Measurements from ENCODE around the gene SLC36A3.

The SLC36A3 gene

DNA sequence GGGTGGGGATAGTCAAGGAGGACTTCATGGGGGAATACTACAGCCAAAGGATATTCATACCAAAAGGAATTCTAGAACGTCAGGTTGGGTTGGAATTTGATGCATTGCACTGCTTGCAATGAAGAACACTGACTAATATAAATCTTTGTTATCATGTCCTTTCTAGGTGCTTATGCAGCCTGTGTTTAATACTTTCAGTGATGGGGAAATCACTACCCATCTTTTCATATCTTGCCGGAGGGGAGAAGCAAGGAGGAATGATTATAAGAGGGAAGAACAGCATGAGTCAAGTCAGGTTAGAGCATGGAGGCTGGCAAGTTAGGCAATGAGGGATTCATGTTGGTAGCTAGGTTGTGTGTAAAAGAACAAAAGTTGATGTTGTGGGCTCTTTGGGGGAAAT, 74.6 kb downstream of the SLC36A3 start:
- TF ChIP-seq SPI1 (IDR thresholded peaks at IDR 0.05; ENCODE audit: borderline replicate concordance, low read depth) (no peak), GABPA (IDR thresholded peaks at IDR 0.05; ENCODE audit: low read depth) (no peak), POLR2AphosphoS5 (IDR thresholded peaks at IDR 0.05; ENCODE audit: low read depth) (no peak), REST (IDR thresholded peaks at IDR 0.05; ENCODE audit: insufficient replicate concordance, low read depth) (no peak)
- TF ChIP-seq, protein P1, sequence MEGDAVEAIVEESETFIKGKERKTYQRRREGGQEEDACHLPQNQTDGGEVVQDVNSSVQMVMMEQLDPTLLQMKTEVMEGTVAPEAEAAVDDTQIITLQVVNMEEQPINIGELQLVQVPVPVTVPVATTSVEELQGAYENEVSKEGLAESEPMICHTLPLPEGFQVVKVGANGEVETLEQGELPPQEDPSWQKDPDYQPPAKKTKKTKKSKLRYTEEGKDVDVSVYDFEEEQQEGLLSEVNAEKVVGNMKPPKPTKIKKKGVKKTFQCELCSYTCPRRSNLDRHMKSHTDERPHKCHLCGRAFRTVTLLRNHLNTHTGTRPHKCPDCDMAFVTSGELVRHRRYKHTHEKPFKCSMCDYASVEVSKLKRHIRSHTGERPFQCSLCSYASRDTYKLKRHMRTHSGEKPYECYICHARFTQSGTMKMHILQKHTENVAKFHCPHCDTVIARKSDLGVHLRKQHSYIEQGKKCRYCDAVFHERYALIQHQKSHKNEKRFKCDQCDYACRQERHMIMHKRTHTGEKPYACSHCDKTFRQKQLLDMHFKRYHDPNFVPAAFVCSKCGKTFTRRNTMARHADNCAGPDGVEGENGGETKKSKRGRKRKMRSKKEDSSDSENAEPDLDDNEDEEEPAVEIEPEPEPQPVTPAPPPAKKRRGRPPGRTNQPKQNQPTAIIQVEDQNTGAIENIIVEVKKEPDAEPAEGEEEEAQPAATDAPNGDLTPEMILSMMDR (IDR thresholded peaks at IDR 0.05; ENCODE audit: insufficient read depth, low read length): no peak
- H3K27me3 ChIP-seq (ENCODE audit: insufficient read depth, poor library complexity, severe bottlenecking): no peaks in the 10 kb centered on the region
- DNase-seq (ENCODE audit: low read depth in 1 of 2, low spot score in 1 of 2): no peak
- H3K4me3 ChIP-seq (replicated peaks; ENCODE audit: insufficient read depth, low read length): no peak overlapping the region
- H3K27ac ChIP-seq (replicated peaks): no peak overlapping the region

DNA sequence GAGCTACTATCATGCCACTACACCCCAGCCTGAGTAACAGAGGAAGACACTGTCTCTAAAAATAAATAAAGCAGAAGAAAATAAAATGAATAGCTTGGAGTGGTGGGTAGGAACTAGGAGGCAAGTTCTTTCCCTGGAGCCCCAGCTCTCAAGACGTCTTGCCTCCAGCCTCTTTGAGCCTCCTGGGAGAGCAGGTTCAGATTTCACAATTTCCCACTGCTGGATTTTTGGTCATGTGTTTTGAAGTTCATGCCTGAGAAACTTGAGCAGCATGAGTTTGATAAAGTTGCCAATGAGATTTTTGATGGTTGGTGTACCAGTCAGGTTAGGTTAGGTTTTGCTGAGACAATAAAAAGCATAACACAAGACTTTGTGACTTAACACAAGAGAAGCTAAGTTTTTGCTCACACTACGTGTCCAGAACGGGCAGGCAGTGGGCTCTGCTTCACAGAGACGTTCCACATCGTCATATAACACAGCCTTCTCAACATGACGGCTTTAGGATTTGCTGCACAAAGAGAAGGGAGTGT, 75.6 kb downstream of the SLC36A3 start:
- DNase-seq (ENCODE audit: low read depth in 1 of 2, low spot score in 1 of 2): no peak
- H3K4me3 ChIP-seq (replicated peaks; ENCODE audit: insufficient read depth, low read length): no peak overlapping the region
- no peak overlapping the region for H3K27ac ChIP-seq (replicated peaks)
- no peaks in the 10 kb centered on the region for H3K27me3 ChIP-seq (ENCODE audit: insufficient read depth, poor library complexity, severe bottlenecking)
- TF ChIP-seq SPI1 (IDR thresholded peaks at IDR 0.05; ENCODE audit: borderline replicate concordance, low read depth): no peak
- no peak for TF ChIP-seq REST (IDR thresholded peaks at IDR 0.05; ENCODE audit: insufficient replicate concordance, low read depth)
- TF ChIP-seq, protein P1 (IDR thresholded peaks at IDR 0.05; ENCODE audit: insufficient read depth, low read length): no peak
- TF ChIP-seq POLR2AphosphoS5 (IDR thresholded peaks at IDR 0.05; ENCODE audit: low read depth): no peak
- TF ChIP-seq GABPA (IDR thresholded peaks at IDR 0.05; ENCODE audit: low read depth): no peak

All from HL-60 (cell line).